ENCODE results near the gene ESR2. TPM values are rescaled to one million over a fixed set of nuclear protein-coding genes. Genes with fewer than 3 reads are reported as not detected.

Gene ESR2
- total and polyA plus RNA-seq, 2 of the 8 experiments (the other 6 are each of a cell fraction or from before 2014, with no cell fraction given) = 0.19 to 0.23 TPM

- Histone ChIP-seq H3K27ac (ENCODE audit: low read depth, low read length) (no peak overlapping the region), H4K8ac (ENCODE audit: extremely low read depth, insufficient read depth, low read length) (no peak overlapping the region), H3K4me1 (replicated peaks in 1 of 4; ENCODE audit: control insufficient read depth in 3 of 4, insufficient read depth in 4 of 4, low read length in 3 of 4) (no peaks in the 10 kb centered on the region), H3K23me2 (ENCODE audit: low read depth, low read length) (no peaks in the 10 kb centered on the region), H3K79me2 (ENCODE audit: control insufficient read depth in 1 of 2, insufficient read depth in 2 of 2, low read length in 2 of 2) (no peaks in the 10 kb centered on the region), H2BK12ac (ENCODE audit: low read depth, low read length) (no peak overlapping the region), H3K9ac (replicated peaks in 1 of 4; ENCODE audit: extremely low read depth in 1 of 4, low read depth in 3 of 4, low read length in 3 of 4) (no peak overlapping the region), H3K18ac (ENCODE audit: extremely low read depth, low read length) (no peak overlapping the region), H3K23ac (ENCODE audit: insufficient read length) (no peak overlapping the region), H2AFZ (ENCODE audit: low read length) (no peak overlapping the region), H4K5ac (ENCODE audit: insufficient read length, low read depth, low read length) (no peak overlapping the region), H3K36me3 (ENCODE audit: control insufficient read depth in 2 of 4, insufficient read depth in 4 of 4, low read length in 3 of 4) (no peaks in the 10 kb centered on the region), H3K14ac (ENCODE audit: insufficient read length) (no peak overlapping the region), H3K56ac (replicated peaks; ENCODE audit: insufficient read length, low read depth, low read length) (no peak overlapping the region), H3K4me3 (ENCODE audit: extremely low read depth in 1 of 4, insufficient read depth in 2 of 4, low read depth in 3 of 4, low read length in 4 of 4) (no peak overlapping the region), H3K9me3 (ENCODE audit: insufficient read depth in 2 of 2, low read depth in 1 of 2, low read length in 1 of 2) (no peaks in the 10 kb centered on the region), H3K4ac (replicated peaks; ENCODE audit: insufficient read length, low read depth, low read length) (no peak overlapping the region), H2BK15ac (ENCODE audit: low read length) (no peak overlapping the region), H4K91ac (replicated peaks; ENCODE audit: insufficient read length, low read length) (no peak overlapping the region), H3K27me3 (replicated peaks in 1 of 4; ENCODE audit: control insufficient read depth in 3 of 4, extremely low read depth in 1 of 4, insufficient read depth in 3 of 4, low read length in 3 of 4) (no peaks in the 10 kb centered on the region; a peak in 1 of 7 replicates), H2BK20ac (ENCODE audit: low read length) (no peak overlapping the region), H2BK120ac (replicated peaks; ENCODE audit: low read depth, low read length) (no peak overlapping the region), H3K79me1 (ENCODE audit: low read depth, low read length) (no peaks in the 10 kb centered on the region), H2BK5ac (ENCODE audit: low read depth, low read length) (no peak overlapping the region; the same call in 1 of the 2 replicates), H4K20me1 (replicated peaks in 1 of 2; ENCODE audit: control insufficient read depth in 1 of 2, insufficient read depth in 2 of 2, low read length in 2 of 2) (no peaks in the 10 kb centered on the region), H3K4me2 (ENCODE audit: insufficient read depth in 1 of 2, low read depth in 2 of 2, low read length in 2 of 2) (no peak overlapping the region), H2AK5ac (ENCODE audit: low read depth, low read length) (no peak overlapping the region)
- POLR2A ChIA-PET (ENCODE audit: partially characterized antibody) = no interaction called here
- no peak for DNase-seq (ENCODE audit: low read depth in 1 of 2, low spot score in 2 of 2)
- 97% methylated on average over 4 of the region's 4 CpGs; no CpG with 5 or more reads in 1 of the 2 experiments for WGBS, 2 experiments (ENCODE audit: extremely low coverage in 1 of 2, insufficient coverage in 1 of 2, insufficient read length in 1 of 2, insufficient replicate concordance in 2 of 2, low coverage in 1 of 2, low lambda C conversion rate in 2 of 2, missing lambda C conversion rate in 1 of 2)
- CTCF ChIA-PET (ENCODE audit: partially characterized antibody) = no interaction called here
- FAIRE-seq = no peak
- no peak for TF ChIP-seq SUZ12 (IDR thresholded peaks at IDR 0.05; ENCODE audit: low read length)
- no peak for TF ChIP-seq NANOG (IDR thresholded peaks at IDR 0.05; ENCODE audit: insufficient read depth, low read depth, low read length, poor library complexity, severe bottlenecking)
- no peak for TF ChIP-seq EGR1 (IDR thresholded peaks at IDR 0.05; ENCODE audit: borderline replicate concordance, low read depth, low read length)
- no peak for TF ChIP-seq CEBPB (IDR thresholded peaks at IDR 0.05; ENCODE audit: low read depth, low read length)
- TF ChIP-seq CTCF (IDR thresholded peaks at IDR 0.05; ENCODE audit: control extremely low read depth in 1 of 3, insufficient read depth in 1 of 3, low read depth in 1 of 3, low read length in 3 of 3) = no peak
- TF ChIP-seq SRF (IDR thresholded peaks at IDR 0.05; ENCODE audit: low read depth, low read length) = no peak
- TF ChIP-seq CREB1 (IDR thresholded peaks at IDR 0.05) = no peak
- no peak for TF ChIP-seq HDAC2 (IDR thresholded peaks at IDR 0.05; ENCODE audit: borderline replicate concordance in 1 of 2, low read depth in 2 of 2, low read length in 2 of 2)
- TF ChIP-seq KDM5A (IDR thresholded peaks at IDR 0.05; ENCODE audit: low read length) = no peak
- TF ChIP-seq ASH2L (IDR thresholded peaks at IDR 0.05; ENCODE audit: low read length) = no peak
- TF ChIP-seq TBP (IDR thresholded peaks at IDR 0.05; ENCODE audit: low read depth, low read length) = no peak
- TF ChIP-seq BCL11A (IDR thresholded peaks at IDR 0.05; ENCODE audit: low read depth in 2 of 2, low read length in 2 of 2) = no peak
These were observed 48.7 kb downstream of the ESR2 start for GRCh38 chr14:64245491-64245890.
